Endometrium (tissue), 2 donors: ENCODE measurements around the gene SUSD6.
"Not testable (repeated sequence)": the region's sequence is repeated elsewhere in the genome, so short reads cannot be mapped to it uniquely, and the experiment has no call there.

Experiments used
- FAIRE-seq: peaks from 2 replicates; lab custom pipeline; 2012; peaks lifted over from hg19 to GRCh38; lab: Jason Lieb, UNC
- donor health status: control.
- donor health status: control.

Gene SUSD6

DNA sequence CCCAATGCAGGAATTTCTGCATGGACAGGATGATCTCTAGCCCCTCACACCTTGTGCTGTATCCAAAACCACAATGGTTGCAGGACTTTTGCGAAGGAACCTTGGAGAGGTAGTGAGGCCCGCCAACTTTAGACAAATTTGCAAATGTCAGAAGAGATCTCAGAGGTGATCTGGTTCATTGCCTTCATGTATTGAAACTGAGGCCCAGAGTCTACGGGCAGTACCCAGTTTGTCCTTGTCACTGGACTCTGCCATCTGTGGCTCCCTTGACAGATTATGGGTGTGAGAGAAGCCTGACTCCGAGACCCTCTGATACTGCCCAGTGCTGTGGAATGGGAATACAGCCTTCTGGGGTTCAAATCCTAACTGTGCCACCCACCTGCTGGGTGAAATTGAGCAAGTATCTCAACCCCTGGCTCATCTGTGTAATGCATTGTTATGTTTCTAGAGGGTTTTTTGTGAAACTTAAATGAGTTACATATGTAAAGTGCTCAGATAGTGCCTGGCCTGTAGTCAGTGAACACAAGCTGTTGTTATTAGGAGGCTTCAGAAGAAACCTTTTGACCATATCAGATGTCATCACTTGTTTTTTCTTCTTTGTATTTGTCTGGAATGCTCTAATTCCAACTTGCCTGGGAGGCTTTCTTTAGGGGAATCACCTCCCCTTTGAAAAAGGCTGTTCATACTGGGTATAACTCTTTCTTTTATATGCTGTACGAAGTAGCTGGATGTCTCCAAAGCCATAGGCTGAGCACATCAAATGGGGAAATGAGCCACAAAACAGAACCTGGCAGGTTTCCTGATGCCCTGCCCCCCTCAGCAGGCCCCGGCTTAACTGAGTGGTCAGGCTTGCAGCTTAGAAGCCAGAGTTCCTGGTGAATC lies 84.2 kb downstream of the SUSD6 start:
- FAIRE-seq: no peak

DNA sequence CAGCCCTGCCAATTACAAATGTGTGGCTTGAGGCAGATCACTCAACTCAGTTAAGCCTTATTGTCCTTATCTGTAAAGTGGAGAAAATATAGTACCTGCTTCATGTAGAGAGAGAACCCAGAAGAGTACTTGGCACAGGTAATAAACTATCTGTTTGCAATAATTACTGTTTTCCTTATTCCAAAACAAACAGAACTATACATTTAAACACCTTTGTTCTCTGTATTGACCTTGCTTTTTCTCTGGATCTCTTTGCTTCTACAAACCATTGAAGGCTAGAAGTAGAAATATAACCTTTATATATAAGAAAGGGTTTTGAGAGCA lies 84.8 kb downstream of the SUSD6 start:
- no peak for FAIRE-seq

DNA sequence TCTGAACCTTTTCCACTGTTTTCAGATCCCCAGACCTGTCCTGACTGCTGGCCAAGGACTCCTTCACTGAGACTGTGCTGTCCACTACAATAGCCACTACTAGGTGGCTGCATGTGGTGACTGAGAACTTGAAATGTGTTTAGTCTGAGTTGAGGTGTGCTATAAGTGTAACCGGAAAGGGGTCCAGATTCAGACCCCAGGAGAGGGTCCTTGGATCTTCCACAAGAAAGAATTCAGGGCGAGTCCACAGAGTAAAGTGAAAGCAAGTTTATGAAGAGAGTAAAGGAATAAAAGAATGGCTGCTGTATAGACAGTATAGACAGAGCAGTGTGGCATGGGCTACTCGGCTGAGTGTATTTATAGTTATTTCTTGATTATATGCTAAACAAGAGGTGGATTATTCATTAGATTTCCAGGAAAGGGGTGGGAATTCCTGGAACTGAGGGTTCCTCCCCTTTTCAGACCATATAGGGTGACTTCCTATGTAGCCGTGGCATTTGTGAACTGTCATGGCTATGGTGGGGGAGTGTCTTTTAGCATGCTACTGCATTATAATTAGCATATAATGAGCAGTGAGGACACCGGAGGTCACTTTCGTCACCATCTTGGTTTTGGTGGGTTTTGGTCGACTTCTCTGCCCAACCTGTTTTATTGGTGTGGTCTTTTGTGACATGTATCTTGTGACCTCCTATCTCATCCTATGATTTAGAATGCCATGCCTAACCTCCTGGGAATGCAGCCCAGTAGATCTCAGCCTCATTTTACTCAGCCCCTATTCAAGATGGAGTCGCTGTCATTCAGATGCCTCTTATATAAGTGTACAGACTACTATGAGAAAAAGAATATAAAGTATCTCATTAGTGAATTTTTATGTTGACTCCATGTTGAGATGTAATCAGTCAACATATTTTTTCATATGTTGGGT lies 85.5 kb downstream of the SUSD6 start:
- FAIRE-seq: no peak

DNA sequence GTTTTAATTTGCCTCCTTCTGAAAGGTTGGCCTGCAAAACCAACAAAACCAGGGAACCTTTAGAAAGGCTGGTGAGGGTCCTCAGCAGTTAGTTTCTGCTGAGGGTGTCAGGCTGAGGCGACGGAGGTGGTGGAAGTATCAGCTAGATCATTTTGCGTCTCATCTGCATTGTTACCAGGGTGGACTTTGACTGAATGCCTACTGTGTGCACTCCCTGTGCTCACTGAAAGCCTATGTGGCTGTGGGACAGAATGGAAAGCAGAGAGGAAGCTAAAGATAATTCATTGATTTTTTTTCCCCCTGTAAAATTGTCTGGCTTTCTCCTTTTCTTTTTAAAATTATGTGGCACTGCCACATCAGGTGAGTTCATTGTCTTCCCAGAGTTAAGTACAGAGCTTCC lies 87.2 kb downstream of the SUSD6 start:
- no peak for FAIRE-seq

DNA sequence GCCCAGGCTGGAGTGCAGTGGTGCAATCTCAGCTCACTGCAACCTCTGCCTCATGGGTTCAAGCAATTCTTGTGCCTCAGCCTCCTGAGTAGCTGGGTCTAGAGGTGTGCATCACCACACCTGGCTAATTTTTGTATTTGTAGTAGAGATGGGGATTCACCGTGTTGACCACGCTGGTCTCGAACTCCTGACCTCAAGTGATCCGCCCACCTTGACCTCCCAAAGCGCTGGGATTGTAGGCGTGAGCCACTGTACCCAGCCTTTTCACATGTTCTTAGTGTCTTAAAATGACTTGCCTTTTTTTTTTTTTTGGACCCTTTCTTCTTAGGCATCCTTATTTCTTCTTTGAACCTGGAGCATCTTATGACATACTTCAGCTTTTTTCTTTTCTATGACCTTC lies 87.8 kb downstream of the SUSD6 start:
- not testable (repeated sequence) for FAIRE-seq

DNA sequence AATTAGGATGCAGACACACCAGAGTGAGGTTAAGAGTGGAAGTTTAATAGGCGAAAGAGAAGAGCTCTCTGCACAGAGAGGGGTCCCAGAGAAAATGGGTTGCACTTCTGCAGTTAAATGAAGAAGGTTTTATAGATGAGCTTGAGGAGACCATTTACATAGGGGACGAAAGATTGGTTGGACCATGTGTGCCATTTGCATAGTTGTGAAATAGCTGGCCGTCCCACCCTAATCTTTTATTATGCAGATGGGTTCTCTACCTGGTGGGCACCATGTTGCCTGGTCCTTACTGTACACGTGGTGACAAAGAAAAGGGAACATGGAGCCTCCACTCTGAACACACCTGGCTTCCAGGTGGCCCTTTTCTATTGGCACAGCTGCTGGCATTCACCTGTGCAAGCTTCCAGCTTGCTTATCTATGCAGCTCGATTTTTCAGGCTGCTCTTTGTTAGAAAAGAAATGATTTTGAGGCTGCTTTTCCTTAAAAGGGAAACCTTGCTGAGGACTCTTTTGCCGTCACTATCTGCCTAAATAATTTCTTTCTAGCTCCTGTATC lies 88.4 kb downstream of the SUSD6 start:
- FAIRE-seq: no peak

DNA sequence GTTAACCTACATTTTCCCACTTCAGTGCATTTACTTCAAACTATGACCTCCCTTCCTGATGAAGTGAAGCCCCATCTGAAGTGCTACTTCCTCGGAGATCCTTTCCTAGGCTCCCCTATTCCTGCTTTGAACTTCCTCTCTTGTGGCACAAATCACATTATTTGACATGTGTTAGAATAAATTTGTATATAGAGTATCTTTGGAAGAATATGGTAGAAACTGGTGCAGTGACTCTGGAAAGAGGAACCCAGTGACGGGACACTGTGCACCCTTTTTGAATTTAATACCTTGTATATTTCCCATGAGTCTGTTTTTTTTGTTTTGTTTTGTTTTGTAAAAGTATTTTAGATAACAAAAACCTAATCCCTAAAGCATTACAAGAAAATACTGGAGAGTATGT lies 89.2 kb downstream of the SUSD6 start:
- FAIRE-seq: no peak

DNA sequence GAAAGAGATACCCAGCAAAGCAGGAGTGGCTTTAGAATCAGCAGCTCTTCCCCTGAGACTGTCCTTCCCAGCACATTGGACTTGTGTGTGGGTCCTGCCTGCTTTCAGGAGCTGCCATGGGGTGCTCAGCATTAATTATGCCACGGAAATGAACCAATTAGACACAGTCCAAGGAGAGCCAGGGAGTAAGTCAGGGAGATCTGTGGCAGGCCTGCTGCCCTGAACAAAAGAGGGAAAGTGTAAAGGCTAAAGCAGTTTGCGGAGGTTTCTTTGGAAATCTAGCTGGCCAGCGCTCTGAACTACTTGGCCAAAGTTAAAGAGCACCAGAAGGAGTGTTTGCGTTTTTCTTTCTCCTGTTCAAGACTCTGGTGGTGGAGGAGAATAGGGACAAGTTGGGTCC lies 89.9 kb downstream of the SUSD6 start:
- no peak for FAIRE-seq

DNA sequence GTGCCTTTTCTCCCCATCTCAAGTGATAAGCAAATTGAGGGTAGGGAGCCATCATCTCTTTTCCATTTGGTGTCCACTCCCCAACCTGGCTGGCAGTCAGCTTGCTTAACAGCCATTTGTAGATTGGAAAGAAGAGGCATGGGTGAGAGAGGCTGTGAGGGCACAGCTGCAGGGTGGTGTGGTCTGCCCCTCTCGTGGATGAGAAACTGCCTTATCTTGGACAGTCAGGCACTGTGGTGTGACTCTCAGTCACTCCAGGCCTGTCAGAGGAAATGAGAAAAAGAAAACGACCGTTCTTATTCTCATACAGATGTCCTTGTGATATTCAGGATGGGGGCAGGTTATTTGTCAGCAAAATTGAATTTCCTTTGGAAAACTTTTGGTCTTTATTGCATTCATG lies 90.5 kb downstream of the SUSD6 start:
- no peak for FAIRE-seq

DNA sequence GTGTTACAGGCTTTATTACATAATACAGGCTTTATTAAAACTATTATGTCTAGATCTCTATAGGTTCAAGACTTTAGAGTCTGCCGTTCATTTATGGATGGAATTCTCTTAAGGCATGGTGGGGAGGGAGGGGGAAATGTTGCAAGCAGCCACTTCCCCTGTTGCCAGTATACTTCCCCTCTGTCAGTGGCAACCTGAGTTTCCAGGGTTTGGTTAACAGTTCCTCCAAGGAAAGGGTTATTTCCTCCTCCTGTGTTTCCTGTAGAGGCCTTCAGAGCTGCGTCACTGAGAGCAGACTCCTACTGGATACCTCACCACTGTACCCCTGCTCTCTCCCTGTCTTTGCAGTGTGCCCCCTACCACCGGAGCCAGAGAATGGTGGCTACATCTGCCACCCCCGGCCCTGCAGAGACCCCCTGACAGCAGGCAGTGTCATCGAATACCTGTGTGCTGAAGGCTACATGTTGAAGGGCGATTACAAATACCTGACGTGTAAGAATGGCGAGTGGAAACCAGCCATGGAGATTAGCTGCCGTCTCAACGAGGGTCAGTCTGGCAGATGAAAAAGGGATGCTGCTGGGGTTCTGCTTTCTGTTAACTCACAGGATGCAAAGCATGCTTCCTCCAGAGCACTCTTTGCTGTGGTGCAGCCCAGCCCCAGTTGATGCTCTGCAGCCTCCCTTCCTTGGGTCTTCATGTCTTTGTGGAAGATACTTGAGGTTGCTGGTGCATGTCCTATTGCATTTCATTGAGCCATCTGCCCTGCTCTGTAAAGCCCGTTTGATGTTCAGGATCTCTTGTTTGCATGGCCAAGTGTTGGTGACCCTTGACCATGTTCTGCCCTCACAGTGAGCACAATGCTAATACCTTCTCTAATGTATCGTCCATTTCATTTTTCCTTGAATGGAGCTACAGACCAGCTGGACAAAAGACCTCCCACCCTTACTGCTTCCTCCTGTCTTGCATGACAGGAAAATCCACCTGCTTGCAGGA lies 91.9 kb downstream of the SUSD6 start:
- FAIRE-seq: no peak

DNA sequence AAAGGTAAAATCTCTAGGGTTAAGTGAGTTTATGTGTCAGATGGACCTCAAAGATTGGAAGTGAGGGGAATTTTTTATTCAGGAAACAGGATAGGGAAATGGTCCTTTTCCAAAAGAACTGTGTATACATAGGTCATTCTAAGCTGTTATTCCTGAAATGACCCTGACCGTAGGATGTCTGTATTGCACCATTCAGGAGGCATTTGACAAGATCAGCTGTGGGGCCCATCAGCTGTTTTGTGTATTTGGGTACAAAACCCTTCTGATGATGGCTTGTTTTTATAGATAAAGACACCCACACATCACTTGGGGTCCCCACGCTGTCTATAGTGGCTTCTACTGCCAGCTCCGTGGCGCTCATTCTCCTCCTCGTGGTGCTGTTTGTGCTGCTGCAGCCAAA lies 92.9 kb downstream of the SUSD6 start:
- FAIRE-seq: no peak

DNA sequence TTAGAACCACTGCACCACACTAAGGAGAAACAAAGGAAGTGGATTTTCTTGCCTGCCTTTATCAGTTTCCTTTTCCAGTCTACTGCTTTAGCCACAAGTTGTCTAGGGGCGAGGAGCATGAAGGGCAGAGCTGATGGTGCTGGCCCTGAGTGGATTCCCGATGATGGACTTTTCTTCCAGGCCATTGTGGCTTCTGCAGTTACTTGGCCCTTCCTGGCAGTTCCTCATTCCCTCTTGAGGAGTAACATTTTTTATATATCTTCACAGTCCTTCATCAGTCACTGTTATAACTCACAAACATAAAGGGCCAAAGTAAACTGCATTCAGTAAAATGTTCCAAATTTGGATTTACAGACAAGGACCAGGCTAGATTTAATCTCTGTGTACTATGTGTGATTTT lies 94.3 kb downstream of the SUSD6 start:
- no peak for FAIRE-seq

DNA sequence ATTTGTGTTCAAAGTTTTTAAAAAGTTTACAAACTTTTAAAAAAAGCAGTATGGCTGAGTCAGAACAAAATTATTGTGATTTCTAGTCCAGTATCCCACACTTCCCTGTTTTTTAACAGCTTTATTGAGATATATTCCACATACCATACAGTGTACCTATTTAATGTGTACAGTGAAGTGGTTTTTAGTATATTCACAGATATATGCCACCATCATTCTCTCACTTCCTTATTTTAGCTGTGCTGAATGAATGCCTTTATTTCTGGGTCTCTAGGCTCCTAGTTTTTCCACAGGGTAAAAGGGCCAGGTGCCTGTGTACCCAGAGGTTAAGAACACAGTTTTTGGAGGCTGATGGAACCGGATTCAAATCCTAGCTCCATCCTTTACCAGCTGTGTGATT lies 96.7 kb downstream of the SUSD6 start:
- no peak for FAIRE-seq

DNA sequence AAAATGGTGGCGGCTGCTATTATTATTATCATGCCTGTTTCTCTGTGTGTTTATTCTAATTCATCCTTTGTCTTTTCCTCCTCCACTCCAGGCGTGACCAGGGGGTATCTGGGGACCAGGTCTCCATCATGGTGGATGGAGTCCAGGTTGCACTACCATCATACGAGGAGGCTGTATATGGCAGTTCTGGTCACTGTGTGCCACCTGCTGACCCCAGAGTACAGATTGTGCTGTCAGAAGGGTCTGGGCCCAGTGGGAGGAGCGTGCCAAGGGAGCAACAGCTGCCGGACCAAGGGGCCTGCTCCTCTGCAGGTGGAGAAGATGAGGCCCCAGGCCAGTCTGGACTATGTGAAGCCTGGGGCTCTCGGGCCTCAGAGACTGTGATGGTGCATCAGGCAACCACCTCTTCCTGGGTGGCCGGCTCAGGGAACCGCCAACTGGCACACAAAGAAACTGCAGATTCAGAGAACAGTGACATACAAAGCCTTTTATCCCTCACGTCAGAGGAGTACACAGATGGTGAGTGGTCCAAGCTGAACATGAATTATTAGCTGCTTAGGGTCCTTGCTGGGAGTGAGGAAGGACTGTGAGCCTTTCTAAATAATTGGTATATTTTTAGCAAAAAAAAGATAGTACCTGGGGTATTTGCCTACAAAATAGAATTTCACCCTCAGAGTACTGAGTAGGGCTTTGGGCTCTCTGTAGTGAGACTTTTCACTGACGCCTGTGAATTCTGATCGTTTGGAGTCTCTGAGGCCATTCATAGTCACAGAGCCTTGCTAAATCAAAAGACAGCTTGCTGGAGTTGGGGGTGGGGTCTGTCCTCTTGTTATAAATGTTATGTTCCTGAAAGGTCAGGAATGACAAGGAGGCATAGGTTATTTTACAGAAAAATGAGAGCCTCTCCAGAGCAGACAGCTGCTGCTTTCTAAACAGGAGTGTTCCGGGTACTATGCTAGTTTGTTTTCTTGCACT lies 97.5 kb downstream of the SUSD6 start:
- no peak for FAIRE-seq

DNA sequence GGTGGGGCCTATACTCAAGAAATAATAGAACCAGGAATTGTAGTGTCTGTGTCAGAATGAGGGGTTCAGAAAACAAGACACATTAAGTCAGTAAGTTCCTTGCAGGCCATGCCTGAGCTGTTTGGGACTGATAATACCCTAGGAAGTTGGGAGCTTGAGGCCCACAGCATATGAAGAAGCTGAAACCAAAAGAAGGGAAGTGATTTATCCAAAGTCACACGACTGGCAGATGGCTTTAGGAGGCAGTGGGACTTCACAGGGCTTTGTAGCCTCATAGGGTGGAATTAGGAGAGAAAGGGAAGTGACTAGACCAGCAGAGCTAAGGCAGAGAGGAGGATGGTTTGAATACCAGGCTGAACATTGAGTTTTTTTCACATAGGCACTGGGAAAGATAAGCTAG lies 99.0 kb downstream of the SUSD6 start:
- no peak for FAIRE-seq

DNA sequence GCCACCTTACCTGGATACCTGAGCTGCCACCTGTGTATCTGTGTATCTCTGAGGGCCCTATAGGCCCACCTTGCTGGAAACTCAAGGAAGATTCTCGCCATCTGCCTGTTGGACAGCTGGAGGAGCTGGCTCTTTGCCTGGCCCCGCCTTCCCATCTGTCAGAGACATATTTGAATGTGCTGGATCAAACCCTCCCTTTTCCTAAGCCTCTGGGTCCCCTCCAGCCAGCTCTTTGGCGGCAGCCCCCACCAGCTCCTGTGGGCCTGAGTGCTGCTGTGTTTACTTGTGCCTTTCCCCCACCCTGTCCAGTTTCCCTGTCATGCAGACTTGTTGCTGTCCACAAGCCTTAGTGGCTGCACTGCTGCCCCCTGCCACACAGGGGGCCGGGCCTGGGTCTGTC lies 99.7 kb downstream of the SUSD6 start:
- FAIRE-seq: no peak

DNA sequence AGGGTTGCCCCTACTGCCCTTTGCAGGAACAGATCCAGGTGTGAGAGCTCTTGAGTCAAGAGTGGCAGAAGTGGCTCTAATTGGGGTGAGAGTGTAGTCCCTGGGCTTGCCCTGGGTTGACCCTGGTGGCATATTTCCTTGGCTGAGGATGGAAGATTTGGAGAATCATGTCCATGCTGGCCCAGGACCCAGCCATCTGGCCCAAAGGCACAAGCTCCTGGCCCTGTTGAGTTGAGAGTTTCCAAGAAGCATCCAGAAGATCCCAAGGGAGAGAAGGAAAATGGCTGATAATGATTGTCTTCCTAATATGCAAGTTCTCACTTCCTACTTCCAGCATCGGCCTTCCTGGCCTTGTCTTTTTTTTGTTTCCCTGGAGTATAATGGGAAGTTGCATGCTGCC lies 100.1 kb downstream of the SUSD6 start:
- FAIRE-seq: no peak

DNA sequence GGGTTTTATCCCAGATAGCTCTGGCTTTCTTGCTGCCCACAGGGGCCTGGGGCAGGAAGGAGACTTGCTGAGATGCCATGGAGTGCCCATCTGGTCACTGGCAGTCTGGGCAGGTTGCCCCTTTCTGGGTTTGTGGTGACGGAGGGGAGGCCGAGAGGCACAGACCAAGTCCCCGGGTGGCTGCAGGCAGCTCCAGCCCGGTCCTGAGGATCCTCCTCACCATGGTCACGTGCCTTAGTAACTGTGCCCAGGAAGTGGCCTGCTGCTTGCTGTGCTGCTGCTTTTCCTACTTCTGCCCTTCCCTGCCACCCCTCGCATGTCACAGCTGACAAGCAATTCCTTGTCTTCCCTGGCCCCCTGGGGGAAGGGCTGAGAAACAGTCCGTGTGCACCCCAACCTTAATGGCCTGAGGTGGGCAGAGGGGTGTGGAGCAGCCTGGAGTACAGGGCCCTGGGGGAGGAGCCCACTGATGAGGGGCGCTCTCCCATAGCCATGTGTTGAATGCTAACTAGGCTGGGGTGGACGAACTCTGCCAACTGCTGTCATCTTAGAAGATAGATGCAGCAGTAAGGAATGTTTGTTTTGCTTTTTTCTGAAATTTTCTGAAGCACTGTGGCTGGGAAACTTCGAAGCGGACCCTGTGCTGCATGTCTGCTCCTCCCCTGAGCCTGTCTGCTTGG lies 100.6 kb downstream of the SUSD6 start:
- no peak for FAIRE-seq

DNA sequence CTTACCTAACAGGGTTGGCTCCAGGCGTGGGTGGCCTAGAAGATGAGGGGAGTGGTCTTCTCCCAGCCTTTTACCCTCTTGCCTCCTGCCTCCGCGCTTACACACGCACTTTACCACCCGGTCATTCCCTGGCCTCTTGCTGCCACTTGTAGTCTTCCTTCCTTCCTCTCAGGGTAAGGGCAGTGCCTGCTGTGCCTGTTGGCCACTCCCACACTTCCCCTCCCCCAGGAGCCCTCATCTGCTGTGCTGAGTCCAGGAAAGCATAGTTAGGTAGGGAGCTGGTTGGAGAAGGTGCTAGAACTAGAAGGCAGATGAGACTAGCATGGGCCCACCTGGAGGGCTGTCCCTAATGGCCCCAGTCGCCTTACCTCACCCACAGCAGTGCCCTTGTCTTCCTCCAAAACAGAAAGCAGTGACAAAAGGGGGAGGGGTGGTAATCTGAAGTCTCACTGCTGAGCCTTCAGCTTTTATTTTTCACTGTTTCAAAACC lies 101.2 kb downstream of the SUSD6 start:
- FAIRE-seq: no peak
